HG02870 (cell line): Measurements from ENCODE around the gene ZFAND2B.

Experiments
- ATAC-seq: cut with Tn5 transposase; IDR thresholded peaks from one replicate; pipeline ENCODE4 v1.9.1; 2021; ENCODE audit warnings: mild to moderate bottlenecking, moderate library complexity; ENCODE audit not compliant: unreplicated experiment

ZFAND2B gene, protein sequence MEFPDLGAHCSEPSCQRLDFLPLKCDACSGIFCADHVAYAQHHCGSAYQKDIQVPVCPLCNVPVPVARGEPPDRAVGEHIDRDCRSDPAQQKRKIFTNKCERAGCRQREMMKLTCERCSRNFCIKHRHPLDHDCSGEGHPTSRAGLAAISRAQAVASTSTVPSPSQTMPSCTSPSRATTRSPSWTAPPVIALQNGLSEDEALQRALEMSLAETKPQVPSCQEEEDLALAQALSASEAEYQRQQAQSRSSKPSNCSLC

DNA sequence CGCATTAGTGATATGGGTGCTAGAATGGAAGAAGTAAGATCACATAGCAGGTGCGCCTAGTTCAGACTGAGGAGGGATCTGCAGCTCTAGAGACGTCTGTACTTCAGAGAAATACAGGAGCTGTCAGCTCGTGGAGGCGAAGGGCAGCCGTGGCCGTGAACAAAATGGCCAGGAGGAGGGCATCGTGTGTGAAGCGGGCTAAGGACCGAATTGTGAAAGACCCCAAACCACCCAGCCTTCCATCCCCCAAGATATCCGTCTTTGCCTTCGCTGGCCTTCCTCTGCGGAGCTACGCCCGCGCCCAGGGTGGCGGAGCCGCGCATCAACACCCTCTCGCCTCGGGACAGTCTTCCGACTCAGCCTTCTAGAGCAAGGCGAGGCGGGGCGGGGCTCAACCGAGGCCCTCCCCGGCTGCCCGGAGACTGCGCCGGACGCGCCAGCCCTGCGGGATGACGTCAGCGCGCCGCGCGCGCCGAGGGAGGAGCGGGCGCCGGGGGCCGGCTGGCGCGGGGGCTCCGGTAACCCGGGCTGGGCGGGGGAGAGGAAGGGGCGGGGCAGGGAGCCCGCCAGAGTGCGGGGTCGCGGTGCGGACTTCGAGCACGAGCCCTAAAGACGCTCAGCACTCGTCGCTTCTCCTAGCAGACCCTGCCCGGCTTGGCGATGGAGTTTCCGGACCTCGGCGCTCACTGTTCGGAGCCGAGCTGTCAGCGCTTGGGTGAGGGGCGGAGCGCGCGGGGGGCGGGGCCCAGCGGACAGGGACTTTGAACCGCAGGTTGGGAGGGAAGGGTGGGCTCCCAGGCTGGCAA lies at the start of gene ZFAND2B:
Gene ZFAND2B (plus strand): TSS at position 455 of the 806 bp plus-strand sequence. CDS start 206 bp downstream, at position 661.
- ATAC-seq: peak; percentile 97

DNA sequence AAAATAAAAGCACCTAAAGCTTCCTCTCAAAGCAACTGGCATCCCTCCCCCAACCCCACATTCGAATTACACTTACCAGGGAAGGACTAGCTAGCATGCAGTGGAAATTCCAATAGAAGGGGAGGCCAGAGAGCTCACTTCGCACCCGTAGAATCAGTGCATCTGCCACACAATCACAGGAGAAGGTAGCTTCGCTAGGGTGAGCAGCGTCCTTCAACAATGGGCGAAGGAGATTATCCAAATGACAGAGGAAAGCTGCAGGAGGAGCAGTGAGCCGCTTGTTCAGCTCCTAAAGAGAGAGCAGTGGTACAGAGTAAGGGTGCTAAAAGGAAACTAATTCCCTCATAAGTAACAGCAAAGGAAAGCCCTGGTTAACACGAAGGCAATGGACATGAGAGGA lies 49.2 kb upstream of the ZFAND2B start:
- ATAC-seq: no peak

DNA sequence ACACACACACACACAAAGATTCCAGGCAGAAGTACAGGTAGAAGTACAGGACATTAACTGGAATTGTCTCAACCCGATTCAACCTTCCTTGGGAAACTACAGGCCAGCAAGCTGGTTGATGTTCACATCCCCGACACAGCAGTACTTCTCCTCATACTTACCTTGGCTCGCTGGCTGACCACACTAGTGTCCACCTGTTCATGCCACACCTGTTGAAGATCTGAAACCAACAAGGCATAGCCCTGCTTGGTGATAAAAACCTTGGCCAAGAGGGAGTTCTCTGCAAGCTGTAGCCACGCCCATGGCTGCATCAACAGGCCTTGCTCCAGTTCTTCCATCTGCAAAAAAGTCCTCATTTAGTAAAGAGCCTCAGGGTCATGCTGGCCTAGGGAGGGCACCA lies 48.6 kb upstream of the ZFAND2B start:
- ATAC-seq: no peak

DNA sequence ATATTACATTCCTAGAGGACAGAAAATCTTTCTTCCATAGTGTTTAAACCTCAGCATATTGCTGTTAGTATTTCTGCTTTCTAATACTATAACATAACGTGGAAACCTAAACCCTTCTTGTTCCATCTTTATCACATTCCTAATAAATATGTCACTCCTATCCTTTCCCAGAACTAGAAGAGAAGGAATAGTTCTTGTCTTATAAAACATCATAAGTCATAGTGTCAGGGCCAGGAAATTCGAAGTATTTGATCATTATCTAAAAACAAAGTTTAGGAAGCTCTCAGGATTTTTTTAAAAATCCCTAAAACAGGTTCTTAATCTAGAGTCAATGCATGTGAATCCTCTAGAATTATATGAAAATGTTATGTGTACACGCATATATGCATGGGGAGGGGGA lies 48.0 kb upstream of the ZFAND2B start:
- ATAC-seq: no peak

DNA sequence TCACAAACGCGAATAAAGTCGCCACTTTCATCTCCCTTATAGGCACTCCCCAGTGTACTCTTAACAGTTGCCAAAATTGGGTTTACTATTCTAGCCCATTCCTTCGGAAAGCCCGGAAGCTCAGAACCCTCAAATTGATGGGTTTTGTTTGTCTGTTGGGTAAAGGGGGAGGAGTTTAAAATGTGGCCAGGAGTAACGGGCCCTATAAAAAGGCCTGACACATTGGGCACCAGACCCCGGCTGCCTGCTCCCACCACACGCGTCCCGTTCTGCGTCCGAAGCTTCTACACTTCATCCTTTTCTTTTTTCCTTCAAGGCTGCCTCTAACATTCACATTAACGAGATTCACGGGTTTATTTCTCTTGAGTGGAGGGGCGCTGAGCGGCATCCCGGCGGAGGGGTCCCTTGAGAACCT lies 46.8 kb upstream of the ZFAND2B start:
- no peak for ATAC-seq

DNA sequence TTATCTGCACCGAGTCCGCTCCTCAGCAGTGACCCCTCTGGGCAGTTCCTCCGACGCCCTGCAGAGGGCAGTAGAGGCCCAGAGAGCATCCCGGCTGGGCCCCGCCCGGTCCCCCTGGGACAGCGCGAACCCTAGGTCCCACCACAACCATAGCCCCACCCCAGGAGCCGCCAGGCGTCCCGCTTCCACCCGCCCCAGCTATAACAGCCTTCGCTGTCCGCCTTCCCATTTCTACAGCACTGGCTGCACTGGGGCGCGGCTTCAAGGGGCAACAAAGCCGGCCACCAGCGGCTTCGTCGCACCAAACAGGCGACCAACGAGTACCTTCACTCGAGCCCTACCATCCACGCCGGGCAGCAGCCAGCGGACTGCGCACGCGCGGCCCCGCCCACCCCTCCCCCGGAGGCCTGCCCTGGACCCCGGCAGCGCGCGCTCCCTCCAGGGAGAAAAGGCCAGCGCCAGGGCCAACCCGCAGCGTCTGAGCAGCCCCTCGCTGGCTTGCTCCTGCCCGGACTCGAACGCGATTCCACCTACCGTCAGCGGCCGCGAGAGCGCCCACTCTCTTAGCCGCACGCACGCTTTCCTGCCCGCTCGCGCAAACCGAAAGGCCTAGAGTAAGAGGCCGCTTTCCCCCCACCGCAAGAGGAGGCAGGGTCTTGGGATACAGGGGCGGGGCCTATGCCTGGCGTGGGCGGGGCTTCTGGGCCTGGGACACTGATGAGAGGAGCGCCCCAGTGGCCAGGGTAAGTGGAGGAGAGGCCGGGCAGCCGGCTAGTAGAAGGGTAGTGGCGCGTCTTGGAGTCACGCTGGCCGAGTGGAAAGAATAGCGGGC lies 46.2 kb upstream of the ZFAND2B start, which contains the start of gene NHEJ1:
Gene NHEJ1 (minus strand): TSS at position 630 of the 832 bp plus-strand sequence. CDS start 2,453 bp downstream, outside the sequence.
- ATAC-seq: peak; percentile 85

DNA sequence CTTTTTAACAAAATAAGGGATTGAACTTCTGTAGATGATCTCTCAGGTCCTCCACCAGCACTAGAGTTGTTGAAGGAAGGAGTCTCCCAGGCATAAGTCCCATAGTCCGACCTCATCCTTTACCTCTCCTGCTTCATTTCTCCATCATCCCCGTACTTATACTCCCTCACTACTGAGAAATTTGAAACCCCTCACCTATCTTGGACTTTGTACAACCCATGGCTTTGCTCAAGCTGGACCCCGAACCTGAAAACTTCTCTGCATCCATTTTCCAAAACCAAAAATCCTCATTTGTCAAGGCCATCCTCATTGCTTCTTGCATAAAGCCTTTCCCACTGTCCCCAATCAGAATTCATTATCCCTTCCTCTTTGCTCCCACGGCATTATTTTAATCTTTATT lies 45.5 kb upstream of the ZFAND2B start:
- no peak for ATAC-seq

DNA sequence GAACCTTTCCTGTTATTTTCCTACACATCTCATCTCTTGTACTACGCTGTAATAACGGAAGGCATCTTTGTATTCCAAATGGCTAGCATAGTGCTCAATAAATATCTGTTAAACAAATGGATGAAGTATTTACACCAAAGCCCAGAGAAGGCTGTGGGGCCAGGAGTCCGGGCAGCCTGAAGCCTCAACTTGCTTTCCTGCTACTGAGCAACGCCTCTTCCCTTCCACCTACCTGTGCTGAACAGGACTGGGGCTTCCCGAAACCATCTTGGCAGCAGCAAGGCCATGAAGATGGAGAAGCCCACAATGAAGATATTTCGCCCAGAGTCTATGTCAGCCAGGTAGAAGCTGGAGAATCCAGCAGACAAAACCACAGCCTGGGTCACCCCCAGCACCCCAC lies 43.4 kb upstream of the ZFAND2B start:
- no peak for ATAC-seq

DNA sequence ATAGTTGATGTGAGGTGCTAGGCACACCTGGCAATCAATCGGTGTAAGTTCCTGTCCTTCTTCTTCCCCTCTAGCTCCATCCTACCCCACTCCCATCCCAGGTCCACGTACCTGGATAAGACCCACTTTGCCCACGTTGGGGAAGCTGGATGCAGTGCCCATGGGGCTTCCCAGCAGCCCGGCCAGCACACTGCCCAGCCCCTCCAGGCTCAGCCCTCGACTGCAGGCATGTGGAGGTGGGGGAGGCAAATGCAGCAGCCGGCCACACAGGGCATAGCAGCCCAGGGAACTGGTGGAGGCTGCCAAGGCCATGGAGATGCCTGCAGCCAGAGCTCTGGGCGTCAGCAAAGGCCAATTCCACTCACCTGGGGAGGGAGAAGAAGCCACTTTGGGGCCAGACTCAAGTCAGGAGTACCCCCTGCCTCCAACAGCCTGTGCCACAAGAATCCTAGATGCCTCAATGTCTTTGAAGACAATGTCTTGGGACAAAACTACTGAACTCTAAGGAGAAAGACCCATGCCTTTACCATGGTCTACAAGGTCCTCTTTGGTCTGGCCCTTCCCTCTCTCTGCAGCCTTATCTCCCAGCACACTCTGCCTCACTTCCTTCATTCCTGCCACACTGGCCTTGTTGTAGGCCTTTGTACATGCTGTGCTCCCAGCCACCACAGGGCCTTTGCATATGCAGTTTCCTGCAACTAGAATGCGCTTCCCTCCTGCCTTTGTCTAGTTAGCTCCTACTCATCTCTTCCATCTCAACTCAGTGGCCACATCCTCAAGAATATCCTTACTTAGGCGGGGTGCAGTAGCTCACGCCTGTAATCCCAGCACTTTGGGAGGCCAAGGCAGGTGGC lies 41.3 kb upstream of the ZFAND2B start:
- ATAC-seq: no peak

DNA sequence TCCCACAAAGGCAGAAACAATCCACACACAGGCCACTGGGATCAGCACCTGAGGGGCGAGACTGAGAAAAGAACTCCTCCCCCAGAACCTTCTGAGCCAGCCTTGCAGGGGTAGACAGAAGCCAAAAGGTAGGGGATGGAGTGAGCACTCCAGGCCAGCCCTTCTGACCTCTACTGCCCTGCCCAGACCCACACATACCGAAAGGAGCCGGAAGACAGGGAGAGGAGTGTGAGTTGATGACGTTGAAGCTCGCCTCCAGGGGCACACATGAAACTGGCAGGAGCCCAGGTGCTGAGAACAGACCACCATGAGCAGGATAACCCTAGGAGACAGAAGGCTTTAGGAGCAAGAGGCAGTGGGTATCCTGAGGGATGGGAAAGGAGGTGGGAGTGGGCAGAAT lies 38.6 kb upstream of the ZFAND2B start:
- ATAC-seq: no peak

DNA sequence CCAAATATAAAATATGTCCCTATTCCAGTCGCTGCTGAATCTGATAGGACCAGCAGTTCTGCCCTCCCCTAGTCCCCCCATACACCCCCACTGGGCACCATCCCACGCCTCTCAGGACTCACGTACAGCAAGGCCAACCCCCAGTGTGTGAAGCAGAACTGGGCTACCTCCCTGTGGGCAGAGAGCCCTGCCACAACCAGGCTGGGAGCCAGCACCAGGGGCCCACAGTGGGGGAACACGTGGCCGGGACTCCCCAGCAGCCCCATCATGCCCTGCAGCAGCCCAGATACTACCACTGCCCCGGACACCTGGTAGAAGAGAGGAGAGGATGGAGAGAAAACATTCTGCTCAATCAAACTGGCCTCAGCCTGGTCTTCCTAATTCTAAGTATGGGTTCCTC lies 38.1 kb upstream of the ZFAND2B start:
- no peak for ATAC-seq

DNA sequence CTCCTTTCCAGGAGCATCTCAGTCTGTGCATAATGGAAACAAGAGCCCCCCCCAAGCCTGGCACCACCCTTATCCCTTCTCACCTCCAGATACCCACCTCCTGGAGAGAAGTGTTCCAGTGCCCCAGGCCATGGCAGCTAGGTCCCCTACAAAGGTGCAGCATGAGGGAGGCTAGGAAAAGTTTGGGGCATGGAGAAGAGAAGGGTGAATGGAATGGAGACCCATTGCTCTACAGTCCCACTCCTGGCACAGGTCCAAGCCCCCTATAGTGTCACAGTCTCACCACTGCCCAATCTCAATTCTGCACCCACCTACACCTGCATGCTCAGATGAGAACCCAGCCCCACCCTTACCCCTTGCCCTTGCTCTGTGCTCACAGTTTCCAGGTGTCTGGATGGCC lies 37.6 kb upstream of the ZFAND2B start:
- ATAC-seq: no peak

DNA sequence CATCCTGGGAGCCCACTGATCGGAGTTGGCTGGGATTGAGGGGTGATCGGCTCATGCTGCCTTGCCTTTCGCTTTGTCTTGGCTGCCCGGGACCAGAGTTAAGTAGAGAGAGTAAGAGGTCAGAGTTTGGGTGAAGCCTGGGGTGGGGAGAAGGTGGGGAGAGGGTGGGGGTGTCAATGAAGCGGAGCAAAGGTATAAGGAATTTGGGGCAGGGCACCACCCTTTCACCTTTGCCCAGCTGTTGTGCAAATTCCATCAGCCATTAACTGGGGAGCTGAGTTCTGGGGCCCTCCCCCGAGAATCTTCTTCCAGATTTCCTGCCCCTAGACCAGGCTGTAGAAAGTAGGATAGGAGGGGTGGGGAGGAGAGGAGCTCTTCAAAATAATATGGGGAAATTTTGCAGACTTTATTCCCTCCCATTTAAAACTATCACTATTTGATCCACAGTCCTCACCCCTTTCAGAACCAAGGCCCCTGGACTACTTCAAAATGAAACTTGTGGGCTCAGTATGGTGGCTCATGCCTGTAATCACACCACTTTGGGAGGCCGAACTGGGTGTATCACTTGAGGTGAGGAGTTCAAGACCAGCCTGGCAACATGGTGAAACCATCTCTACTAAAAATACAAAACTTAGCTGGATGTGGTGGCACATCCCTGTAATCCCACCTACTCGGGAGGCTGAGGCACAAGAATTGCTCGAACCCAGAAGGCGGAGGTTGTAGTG lies 36.5 kb upstream of the ZFAND2B start, which contains the start of gene SLC23A3:
Gene SLC23A3 (minus strand): TSS at position 100 of the 725 bp plus-strand sequence. CDS start 45 bp downstream, at position 55.
- no peak for ATAC-seq

DNA sequence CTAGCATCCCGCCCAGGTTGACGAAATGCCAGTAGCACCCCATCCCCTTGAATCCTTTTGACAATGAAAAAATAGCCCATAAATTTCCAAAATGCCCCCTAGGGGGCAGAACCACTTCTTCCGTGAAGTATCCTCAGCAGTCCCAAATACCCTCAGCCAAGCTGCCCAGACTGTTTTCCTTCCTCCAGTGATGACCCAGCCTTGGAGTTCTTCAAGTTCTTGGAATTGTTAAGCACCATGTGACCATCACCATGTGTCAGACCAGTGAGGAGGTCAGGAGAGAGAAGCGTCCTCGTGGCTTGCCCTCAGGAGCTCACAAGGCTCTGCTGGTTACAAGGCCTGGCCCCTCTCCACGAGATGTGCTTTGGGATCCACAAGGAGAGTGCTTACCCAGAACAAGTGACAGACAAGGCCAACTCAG lies 35.3 kb upstream of the ZFAND2B start:
- ATAC-seq: no peak

DNA sequence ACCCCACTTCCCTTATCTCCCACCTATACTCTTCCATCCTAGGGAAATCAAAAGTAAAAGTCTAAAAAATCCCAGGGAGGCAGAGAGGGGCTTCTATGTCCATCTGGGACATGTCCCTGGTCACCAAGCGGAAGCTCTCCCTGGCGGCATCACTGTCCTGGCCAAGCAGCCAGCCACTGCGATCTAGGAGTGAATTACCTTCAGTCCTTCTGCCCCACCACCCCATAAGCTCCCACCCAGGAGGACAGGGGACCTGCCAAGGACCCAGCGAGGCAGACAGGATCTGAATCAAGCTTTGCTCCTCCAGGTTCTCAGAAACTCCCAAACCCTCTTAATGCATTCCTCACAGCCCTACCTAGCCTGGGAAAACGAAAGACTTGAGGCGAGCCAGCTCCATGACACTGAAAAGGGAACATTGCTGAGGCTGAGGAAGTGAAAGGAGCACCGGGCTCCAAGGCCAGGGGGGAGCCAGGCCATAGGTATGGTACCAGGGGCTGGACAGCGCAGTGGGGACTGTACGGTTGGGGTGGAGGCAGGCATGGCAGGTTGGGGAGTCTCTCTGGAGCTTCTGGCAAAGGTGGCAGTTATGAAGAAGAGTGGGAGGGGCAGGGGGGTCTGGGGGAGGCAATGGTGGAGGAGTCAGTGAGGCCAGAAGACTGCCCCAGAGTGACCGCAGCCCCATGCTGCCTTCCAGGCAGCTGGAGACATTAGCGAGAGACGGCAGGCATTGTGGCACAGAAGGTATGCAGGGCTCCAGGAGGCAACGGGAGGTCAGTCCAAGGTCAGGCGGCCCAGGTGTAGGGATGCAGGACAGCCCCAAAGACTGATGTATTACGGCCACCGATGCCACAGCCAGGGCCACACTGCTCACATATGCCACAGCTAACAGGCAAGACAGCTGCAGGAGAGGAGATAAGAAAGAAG lies 34.1 kb upstream of the ZFAND2B start:
- ATAC-seq: no peak

DNA sequence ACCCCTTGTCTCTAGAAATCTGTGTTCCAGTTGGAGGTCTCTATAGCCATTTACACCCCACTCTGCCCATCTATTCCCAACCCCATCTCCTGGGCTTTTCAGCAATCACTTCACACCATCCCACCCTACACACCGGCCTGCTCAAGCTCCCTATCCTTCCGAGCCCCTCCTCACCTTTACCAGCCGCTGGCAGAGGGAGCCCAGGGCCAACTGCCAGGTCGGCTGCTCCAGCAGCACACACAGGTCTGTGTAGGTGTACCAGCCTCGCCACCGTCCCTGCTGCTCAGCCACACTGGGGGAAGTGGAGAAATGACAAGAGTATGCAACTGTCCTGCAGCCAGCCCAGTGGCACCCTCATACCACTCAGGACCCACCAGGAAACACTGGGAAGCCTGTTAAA lies 33.4 kb upstream of the ZFAND2B start:
- no peak for ATAC-seq

DNA sequence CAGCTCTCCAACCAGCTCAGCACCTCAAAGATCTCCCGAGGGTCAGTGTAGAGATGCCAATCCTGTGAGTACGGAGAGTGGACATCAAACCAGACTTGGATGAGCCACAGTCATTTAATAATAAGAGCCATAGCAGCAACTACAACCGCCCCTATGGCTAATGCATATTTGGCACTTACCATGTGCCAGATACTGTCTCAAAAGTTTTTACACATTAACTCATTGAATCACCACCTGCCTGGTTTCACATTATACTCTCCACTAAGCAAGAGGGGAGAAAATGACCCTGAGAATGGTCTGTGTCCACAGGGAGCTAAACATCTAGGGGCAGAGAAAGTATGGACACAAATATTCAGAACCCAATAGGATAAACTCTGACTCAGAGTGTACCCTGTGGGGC lies 32.4 kb upstream of the ZFAND2B start:
- ATAC-seq: no peak

DNA sequence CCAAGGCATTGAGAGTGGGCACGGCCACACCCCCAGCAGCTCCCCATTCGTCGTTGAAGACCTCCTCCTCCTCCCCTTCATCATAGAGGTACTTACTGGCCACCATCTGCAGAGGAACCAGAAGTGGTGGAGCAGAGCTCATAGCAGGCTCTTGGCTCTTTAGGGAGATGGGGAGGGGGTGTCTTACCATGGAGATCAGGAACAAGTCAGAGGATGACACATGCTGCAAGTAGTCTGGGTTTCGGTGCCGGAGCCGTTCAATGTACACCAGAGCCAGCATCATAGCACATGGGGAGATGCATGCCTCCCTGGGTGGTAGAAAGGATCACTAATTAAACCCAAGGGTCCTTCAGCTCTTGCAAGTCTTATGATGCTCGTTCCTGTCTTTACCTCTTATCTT lies 31.8 kb upstream of the ZFAND2B start:
- no peak for ATAC-seq

DNA sequence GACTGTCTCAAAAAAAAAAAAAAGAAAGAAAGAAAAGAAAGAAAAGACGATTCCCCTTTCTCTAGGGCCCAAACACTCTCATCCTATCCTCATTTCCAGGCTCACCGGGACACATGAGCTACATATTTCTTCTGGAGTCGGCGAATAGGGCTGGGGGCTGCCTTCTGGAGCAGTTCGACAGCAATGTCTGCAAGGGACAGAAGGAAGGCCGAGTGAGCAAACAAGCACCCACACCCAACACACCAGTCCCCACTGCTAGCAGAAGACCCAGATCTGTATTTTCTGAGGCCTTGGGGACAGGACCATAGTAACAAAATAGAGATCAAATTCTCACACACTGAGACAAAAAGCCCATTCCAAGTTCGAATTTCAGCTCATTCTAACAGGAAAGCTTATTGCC lies 31.1 kb upstream of the ZFAND2B start:
- ATAC-seq: no peak
